DOHH2 (cell line): Measurements from ENCODE around the gene ASRGL1.

Source experiments
- H3F3A ChIP-seq: fragments of 200-600 bp; sonication (generic), shearing (Covaris generic); 2 replicates; pipeline ENCODE4 v1.6.0; 2016; ENCODE audit warnings: antibody characterized with exemption, mild to moderate bottlenecking; ENCODE audit not compliant: control insufficient read depth, insufficient read depth
- H3K27ac ChIP-seq: fragments of 200-600 bp; sonication (generic); 2 replicates; pipeline ENCODE4 v1.5.1; 2014; ENCODE audit warnings: low read depth, mild to moderate bottlenecking, low read length, moderate library complexity
- H3K27me3 ChIP-seq: fragments of 200-600 bp; sonication (generic); 2 replicates; pipeline ENCODE4 v1.6.1; 2014; ENCODE audit warnings: mild to moderate bottlenecking, low read length, mixed read lengths; ENCODE audit not compliant: control insufficient read depth
- H3K36me3 ChIP-seq: fragments of 200-600 bp; sonication (generic); 2 replicates; pipeline ENCODE4 v1.6.1; 2014; ENCODE audit warnings: mild to moderate bottlenecking, low read length, moderate library complexity, mixed read lengths; ENCODE audit not compliant: control insufficient read depth
- H3K4me1 ChIP-seq: fragments of 200-600 bp; sonication (generic); 2 replicates; pipeline ENCODE4 v1.6.1; 2014; ENCODE audit warnings: mild to moderate bottlenecking, low read length, mixed read lengths; ENCODE audit not compliant: control insufficient read depth
- H3K4me2 ChIP-seq: fragments of 200-600 bp; sonication (generic); 2 replicates; pipeline ENCODE4 v1.6.0; 2014; ENCODE audit warnings: mild to moderate bottlenecking, low read length, moderate library complexity
- H3K4me3 ChIP-seq: fragments of 200-600 bp; sonication (generic); 2 replicates; pipeline ENCODE4 v1.5.1; 2014; ENCODE audit warnings: mild to moderate bottlenecking, low read length, mixed read lengths
- H3K79me2 ChIP-seq: fragments of 200-600 bp; sonication (generic); 2 replicates; pipeline ENCODE4 v1.6.1; 2014; ENCODE audit warnings: mild to moderate bottlenecking, low read length, mixed read lengths; ENCODE audit not compliant: control insufficient read depth
- H3K9me2 ChIP-seq: fragments of 200-600 bp; sonication (generic); replicated peaks from 2 replicates; pipeline ENCODE4 v1.6.1; 2014; ENCODE audit warnings: mild to moderate bottlenecking, low read length, mixed read lengths; ENCODE audit not compliant: control insufficient read depth
- H3K9me3 ChIP-seq: fragments of 200-600 bp; sonication (generic); 2 replicates; pipeline ENCODE4 v1.6.1; 2014; ENCODE audit warnings: antibody characterized with exemption, low read length, mixed read lengths; ENCODE audit not compliant: control insufficient read depth, insufficient read depth
- H4K20me1 ChIP-seq: fragments of 200-600 bp; sonication (generic); 2 replicates; pipeline ENCODE4 v1.6.0; 2014; ENCODE audit warnings: low read depth, mild to moderate bottlenecking, antibody characterized with exemption, low read length, moderate library complexity; ENCODE audit not compliant: control insufficient read depth, insufficient read depth
- CTCF ChIP-seq: fragments of 200-600 bp; sonication (generic); IDR thresholded peaks from one replicate; pipeline ENCODE4 v1.5.1; 2014; ENCODE audit warnings: antibody characterized with exemption, mild to moderate bottlenecking, low read depth, low read length; ENCODE audit not compliant: poor library complexity, severe bottlenecking
- EZH2phosphoT487 ChIP-seq: fragments of 200-600 bp; sonication (generic); IDR thresholded peaks from 2 replicates; pipeline ENCODE4 v1.6.1; 2017; ENCODE audit warnings: borderline replicate concordance, mild to moderate bottlenecking, antibody characterized with exemption, low read length, moderate library complexity, mixed read lengths

Gene ASRGL1

GRCh38 chr11:62427630-62428233 is 90.5 kb downstream of the ASRGL1 start:
- Histone ChIP-seq H3K9me3 (no peaks in the 10 kb centered on the region), H3K9me2 (no peaks in the 10 kb centered on the region), H4K20me1 (no peaks in the 10 kb centered on the region), H3K4me1 (no peaks in the 10 kb centered on the region), H3K79me2 (no peaks in the 10 kb centered on the region), H3K27ac (no peak overlapping the region), H3K36me3 (no peaks in the 10 kb centered on the region), H3K4me2 (no peak overlapping the region), H3K4me3 (no peak overlapping the region), H3F3A (no peaks in the 10 kb centered on the region), H3K27me3 (peaks cover 17% of the 10 kb centered on the region)
- TF ChIP-seq EZH2phosphoT487, result no peak
- no peak for TF ChIP-seq CTCF

GRCh38 chr11:62428871-62429560 is 91.8 kb downstream of the ASRGL1 start:
- H3K9me3 ChIP-seq, result no peaks in the 10 kb centered on the region
- H4K20me1 ChIP-seq, result no peaks in the 10 kb centered on the region
- H3K27ac ChIP-seq, result no peak overlapping the region
- TF ChIP-seq CTCF (no peak), EZH2phosphoT487 (no peak)
- no peak overlapping the region for H3K4me2 ChIP-seq
- no peaks in the 10 kb centered on the region for H3K36me3 ChIP-seq
- no peaks in the 10 kb centered on the region for H3F3A ChIP-seq
- H3K27me3 ChIP-seq, result peaks cover 13% of the 10 kb centered on the region
- H3K4me1 ChIP-seq, result no peaks in the 10 kb centered on the region
- no peaks in the 10 kb centered on the region for H3K79me2 ChIP-seq
- no peak overlapping the region for H3K4me3 ChIP-seq
- H3K9me2 ChIP-seq, result no peaks in the 10 kb centered on the region

- H4K20me1 ChIP-seq, result no peaks in the 10 kb centered on the region
- H3F3A ChIP-seq, result no peaks in the 10 kb centered on the region
- no peak overlapping the region for H3K4me3 ChIP-seq
- no peak overlapping the region for H3K27ac ChIP-seq
- TF ChIP-seq EZH2phosphoT487, result no peak
- H3K79me2 ChIP-seq, result no peaks in the 10 kb centered on the region
- no peaks in the 10 kb centered on the region for H3K9me2 ChIP-seq
- no peaks in the 10 kb centered on the region for H3K4me1 ChIP-seq
- no peaks in the 10 kb centered on the region for H3K36me3 ChIP-seq
- peaks cover 11% of the 10 kb centered on the region for H3K27me3 ChIP-seq
- H3K9me3 ChIP-seq, result no peaks in the 10 kb centered on the region
- no peak overlapping the region for H3K4me2 ChIP-seq
These were observed 93.2 kb downstream of the ASRGL1 start for GRCh38 chr11:62430425-62430824.

GRCh38 chr11:62431171-62431901 is 94.1 kb downstream of the ASRGL1 start:
- H3K4me1 ChIP-seq, result no peaks in the 10 kb centered on the region
- H3K36me3 ChIP-seq, result no peaks in the 10 kb centered on the region
- no peak overlapping the region for H3K4me3 ChIP-seq
- no peaks in the 10 kb centered on the region for H4K20me1 ChIP-seq
- no peaks in the 10 kb centered on the region for H3K9me3 ChIP-seq
- no peak overlapping the region for H3K27ac ChIP-seq
- H3F3A ChIP-seq, result no peaks in the 10 kb centered on the region
- H3K4me2 ChIP-seq, result no peak overlapping the region
- no peaks in the 10 kb centered on the region for H3K9me2 ChIP-seq
- no peak for TF ChIP-seq EZH2phosphoT487
- no peak for TF ChIP-seq CTCF
- H3K79me2 ChIP-seq, result no peaks in the 10 kb centered on the region
- H3K27me3 ChIP-seq, result peaks cover 11% of the 10 kb centered on the region
